Adrenal gland (tissue), 5 donors: ENCODE data around the gene DLG5.

Source experiments
- CTCF ChIP-seq, 6 experiments: fragments of 450-650 bp in 4 of 6; fragments of 200-600 bp in 2 of 6; sonication (generic) in 1 of 6; IDR thresholded peaks; 1 replicate in 5 of 6; 2 replicates in 1 of 6; pipeline versions ENCODE4 v1.5.1 to v1.8.0; 2016 to 2021; ENCODE audit warnings: antibody characterized with exemption in 6 of 6, mild to moderate bottlenecking in 2 of 6, moderate library complexity in 1 of 6
- POLR2A ChIP-seq, 2 donors: fragments of 450-650 bp; IDR thresholded peaks; one replicate each; pipeline ENCODE4 v1.6.1; 2017; ENCODE audit warnings: antibody characterized with exemption in 2 of 2, mild to moderate bottlenecking in 2 of 2, moderate library complexity in 1 of 2
- donor health status: DM: no; HTN: no; CAD: no.

GRCh38 chr10:77939561-77940001 is 13.0 kb upstream of the DLG5 start:
- TF ChIP-seq POLR2A (IDR thresholded peaks at IDR 0.05) (no peak), CTCF (IDR thresholded peaks at IDR 0.05) (no peak)
